Astrocyte (in vitro differentiated cells and primary cell): Measurements from ENCODE around the gene XYLT1.

Source experiments
- CTCF ChIP-seq: IDR thresholded peaks from 2 replicates; pipeline ENCODE4 v1.5.1; 2011; ENCODE audit warnings: low read depth, mild to moderate bottlenecking, inconsistent platforms, low read length, moderate library complexity; ENCODE audit not compliant: insufficient read depth
- EZH2 ChIP-seq: IDR thresholded peaks from 2 replicates; pipeline ENCODE4 v1.6.1; 2012; ENCODE audit warnings: mild to moderate bottlenecking, low read length, inconsistent platforms; ENCODE audit not compliant: insufficient read depth

- TF ChIP-seq CTCF: no peak
- TF ChIP-seq EZH2: no peak
Measured at GRCh38 chr16:17379121-17379571, 91.6 kb downstream of the XYLT1 start.
